Breast epithelium (tissue), 4 donors: ENCODE results near the gene PRDM16. TPM values are rescaled to one million over a fixed set of nuclear protein-coding genes. Genes with fewer than 3 reads are reported as not detected.

Source experiments
- DNase-seq, 2 donors: peaks; one replicate each; pipeline ENCODE4 v3.0.0-alpha.2; 2019; ENCODE audit warnings: low spot score in 2 of 2
- H3K27ac ChIP-seq, 2 donors: fragments of 200-600 bp; sonication (generic) in 1 of 2; one replicate each; pipeline ENCODE4 v1.5.1; 2016 to 2019; ENCODE audit warnings: mild to moderate bottlenecking in 1 of 2
- H3K27me3 ChIP-seq, 2 donors: fragments of 200-600 bp; sonication (generic) in 1 of 2; one replicate each; pipeline versions ENCODE4 v1.5.1 to v1.6.0; 2017 to 2019; ENCODE audit warnings: control low read depth in 1 of 2, mild to moderate bottlenecking in 1 of 2
- H3K36me3 ChIP-seq: fragments of 200-600 bp; one replicate; pipeline ENCODE4 v1.5.1; 2019
- H3K4me1 ChIP-seq, 2 donors: fragments of 200-600 bp; sonication (generic); one replicate each; pipeline ENCODE4 v1.5.1; 2016 to 2019; ENCODE audit warnings: control low read depth in 1 of 2
- H3K4me3 ChIP-seq, 3 donors: fragments of 200-600 bp; sonication (generic); 1 replicate in 2 of 3; 2 replicates in 1 of 3; pipeline ENCODE4 v1.5.1; 2016 to 2019; ENCODE audit warnings: mild to moderate bottlenecking in 3 of 3, moderate library complexity in 2 of 3
- H3K9me3 ChIP-seq, 2 donors: fragments of 200-600 bp; sonication (generic) in 1 of 2; one replicate each; pipeline ENCODE4 v1.5.1; 2016 to 2019; ENCODE audit warnings: control low read depth in 1 of 2
- CTCF ChIP-seq, 3 donors: fragments of 450-650 bp; IDR thresholded peaks; one replicate each; pipeline ENCODE4 v1.5.1; 2016 to 2017; ENCODE audit warnings: antibody characterized with exemption in 3 of 3, mild to moderate bottlenecking in 3 of 3, moderate library complexity in 3 of 3
- POLR2A ChIP-seq: fragments of 450-650 bp; IDR thresholded peaks from one replicate; pipeline ENCODE4 v1.6.1; 2016; ENCODE audit warnings: antibody characterized with exemption, mild to moderate bottlenecking, moderate library complexity
- POLR2AphosphoS5 ChIP-seq, 3 donors: sonication (generic); formaldehyde crosslinking; IDR thresholded peaks; one replicate each; pipeline ENCODE4 v1.6.1; 2017; ENCODE audit warnings: antibody characterized with exemption in 3 of 3
- intact Hi-C: fragments of 100-400 bp; cut with DNase I; formaldehyde crosslinking; loops from one replicate; pipeline ENCODE4 v1.15.1; 2023; ENCODE audit warnings: low total_unique reads
- total RNA-seq, 3 donors: library from RNA; depleted of rRNA; stranded (reverse); fragments of >200 nt; gene quantifications; one replicate each; pipeline ENCODE4 v1.1.0, GENCODE V29; 2016

Gene PRDM16
- total RNA-seq, 3 donors from 2014 or later: 0.48 to 3.8 (median 3.6) TPM

GRCh38 chr1:3219005-3219790 is 150.2 kb downstream of the PRDM16 start:
- TF ChIP-seq CTCF (IDR thresholded peaks at IDR 0.05) (no peak), POLR2A (no peak), POLR2AphosphoS5 (IDR thresholded peaks at IDR 0.05) (no peak)
- H3K27ac ChIP-seq: peak overlapping the region in 1 of 2 donors; percentile 8
- DNase-seq: peak in 1 of 2 donors; percentile 64
- H3K4me3 ChIP-seq: peak overlapping the region in 2 of 3 donors; percentile 8 to 18
- no peaks in the 10 kb centered on the region for H3K9me3 ChIP-seq
- intact Hi-C loops: no loop called here
- peaks cover 0 to 8% of the 10 kb centered on the region in 2 donors for H3K4me1 ChIP-seq
- no peaks in the 10 kb centered on the region for H3K36me3 ChIP-seq
- H3K27me3 ChIP-seq: peaks cover 0 to 25% of the 10 kb centered on the region in 2 donors

- H3K27ac ChIP-seq: peak overlapping the region in 1 of 2 donors; percentile 8
- H3K4me1 ChIP-seq: peaks cover 0 to 8% of the 10 kb centered on the region in 2 donors
- DNase-seq: no peak
- H3K9me3 ChIP-seq: no peaks in the 10 kb centered on the region
- H3K36me3 ChIP-seq: no peaks in the 10 kb centered on the region
- H3K27me3 ChIP-seq: peaks cover 0 to 31% of the 10 kb centered on the region in 2 donors
- TF ChIP-seq POLR2A (no peak), CTCF (IDR thresholded peaks at IDR 0.05) (no peak), POLR2AphosphoS5 (IDR thresholded peaks at IDR 0.05) (no peak)
- intact Hi-C loops: no loop called here
- no peak overlapping the region for H3K4me3 ChIP-seq
Observed at GRCh38 chr1:3219791-3220467, 150.9 kb downstream of the PRDM16 start.

GRCh38 chr1:3221112-3222041 is 152.4 kb downstream of the PRDM16 start:
- no peak for DNase-seq
- Histone ChIP-seq H3K9me3 (no peaks in the 10 kb centered on the region), H3K27ac (no peak overlapping the region), H3K4me3 (no peak overlapping the region), H3K36me3 (no peaks in the 10 kb centered on the region), H3K27me3 (peaks cover 0 to 29% of the 10 kb centered on the region in 2 donors), H3K4me1 (peaks cover 0 to 8% of the 10 kb centered on the region in 2 donors)
- TF ChIP-seq CTCF (IDR thresholded peaks at IDR 0.05) (no peak), POLR2A (no peak), POLR2AphosphoS5 (IDR thresholded peaks at IDR 0.05) (no peak)
- intact Hi-C loops: no loop called here

GRCh38 chr1:3222042-3222692 is 153.2 kb downstream of the PRDM16 start:
- Histone ChIP-seq H3K27ac (no peak overlapping the region), H3K27me3 (peaks cover 0 to 34% of the 10 kb centered on the region in 2 donors), H3K4me3 (no peak overlapping the region), H3K36me3 (no peaks in the 10 kb centered on the region), H3K9me3 (no peaks in the 10 kb centered on the region), H3K4me1 (peaks cover 0 to 8% of the 10 kb centered on the region in 2 donors)
- no peak for DNase-seq
- TF ChIP-seq CTCF (IDR thresholded peaks at IDR 0.05): no peak
- TF ChIP-seq POLR2A: no peak
- no peak for TF ChIP-seq POLR2AphosphoS5 (IDR thresholded peaks at IDR 0.05)
- intact Hi-C loops: no loop called here
